ENCODE data around the gene SDK1.

Gene SDK1

GRCh38 chr7:3415861-3416312 lies 114.8 kb downstream of the SDK1 start:
- DNase-seq, result no peak

- no peak for DNase-seq
These were observed 115.4 kb downstream of the SDK1 start for GRCh38 chr7:3416453-3416852.

GRCh38 chr7:3425087-3425486 lies 124.0 kb downstream of the SDK1 start:
- no peak for DNase-seq

GRCh38 chr7:3426064-3426463 lies 125.0 kb downstream of the SDK1 start:
- no peak for DNase-seq

- DNase-seq, result no peak
These were observed 126.9 kb downstream of the SDK1 start for GRCh38 chr7:3427957-3428356.

GRCh38 chr7:3429981-3430380 lies 128.9 kb downstream of the SDK1 start:
- no peak for DNase-seq

GRCh38 chr7:3430588-3430987 lies 129.5 kb downstream of the SDK1 start:
- no peak for DNase-seq

GRCh38 chr7:3431306-3431705 lies 130.3 kb downstream of the SDK1 start:
- DNase-seq, result no peak

GRCh38 chr7:3432911-3433310 lies 131.9 kb downstream of the SDK1 start:
- no peak for DNase-seq

GRCh38 chr7:3434611-3435010 lies 133.6 kb downstream of the SDK1 start:
- no peak for DNase-seq

- no peak for DNase-seq
These were observed 135.1 kb downstream of the SDK1 start for GRCh38 chr7:3436112-3436511.

GRCh38 chr7:3436746-3437145 lies 135.7 kb downstream of the SDK1 start:
- no peak for DNase-seq

GRCh38 chr7:3437467-3437866 lies 136.4 kb downstream of the SDK1 start:
- no peak for DNase-seq

- no peak for DNase-seq
These were observed 137.3 kb downstream of the SDK1 start for GRCh38 chr7:3438352-3438751.

GRCh38 chr7:3439333-3440030 lies 138.4 kb downstream of the SDK1 start:
- no peak for DNase-seq

- no peak for DNase-seq
These were observed 139.5 kb downstream of the SDK1 start for GRCh38 chr7:3440509-3440908.

GRCh38 chr7:3443716-3444115 lies 142.7 kb downstream of the SDK1 start:
- DNase-seq, result no peak

- DNase-seq, result no peak
These were observed 145.7 kb downstream of the SDK1 start for GRCh38 chr7:3446786-3447185.

- DNase-seq, result no peak
These were observed 150.6 kb downstream of the SDK1 start for GRCh38 chr7:3451701-3452100.

- DNase-seq, result no peak
These were observed 152.3 kb downstream of the SDK1 start for GRCh38 chr7:3453398-3453797.

GRCh38 chr7:3455806-3456595 lies 154.9 kb downstream of the SDK1 start:
- DNase-seq, result no peak

GRCh38 chr7:3459111-3459510 lies 158.1 kb downstream of the SDK1 start:
- no peak for DNase-seq

- no peak for DNase-seq
These were observed 160.9 kb downstream of the SDK1 start for GRCh38 chr7:3461923-3462322.

GRCh38 chr7:3463696-3464095 lies 162.6 kb downstream of the SDK1 start:
- no peak for DNase-seq

Measured in hippocampal formation (tissue), 2 donors.